Panc1 (cell line): ENCODE results near the gene ATP1A1. TPM values are rescaled to one million over a fixed set of nuclear protein-coding genes. Genes with fewer than 3 reads are reported as not detected.

Experiments used
- ATAC-seq: fragments of 200-7000 bp; cut with Tn5 transposase; 2 replicates; pipeline ENCODE4 v1.9.1; 2020; ENCODE audit warnings: mild to moderate bottlenecking, moderate library complexity
- BruUV-seq: library from RNA; stranded (reverse); fragments of 400-500 nt; replicated peaks from 2 replicates; lab custom pipeline; 2021; lab: Mats Ljungman, UMichigan
- CTCF ChIA-PET: fragments of 300-600 bp; sonication (Branson Sonifier 250); formaldehyde crosslinking; loops from one replicate; lab custom pipeline; 2022; ENCODE audit warnings: antibody characterized with exemption; lab: Charles Lee
- POLR2A ChIA-PET: fragments of 300-600 bp; sonication (Branson Sonifier 250); formaldehyde crosslinking; loops from one replicate; lab custom pipeline; 2022; ENCODE audit warnings: antibody characterized with exemption; lab: Charles Lee
- DNase-seq: peaks from one replicate; pipeline ENCODE4 v3.0.0-alpha.2; 2010; ENCODE audit warnings: low read depth, low spot score
- H3K27ac ChIP-seq: 2 replicates; pipeline ENCODE4 v1.5.1; 2011; ENCODE audit warnings: mild to moderate bottlenecking, low read length, inconsistent platforms
- H3K27me3 ChIP-seq: fragments of 200-500 bp; sonication (Bioruptor generic); 2 replicates; pipeline ENCODE4 v1.6.0; 2014; ENCODE audit warnings: low read length, inconsistent platforms; ENCODE audit not compliant: control insufficient read depth, insufficient read depth
- H3K36me3 ChIP-seq: fragments of 200-500 bp; sonication (Bioruptor generic); 2 replicates; pipeline ENCODE4 v1.5.1; 2014; ENCODE audit warnings: inconsistent platforms, mild to moderate bottlenecking, low read length, moderate library complexity; ENCODE audit not compliant: control insufficient read depth, insufficient read depth
- H3K4me1 ChIP-seq: 2 replicates; pipeline ENCODE4 v1.5.1; 2011; ENCODE audit warnings: inconsistent platforms, mild to moderate bottlenecking, low read length, moderate library complexity; ENCODE audit not compliant: control insufficient read depth, insufficient read depth
- H3K4me3 ChIP-seq, 2 experiments: 2 replicates each; pipeline ENCODE4 v1.5.1; 2011 to 2012; ENCODE audit warnings: low read depth in 2 of 2, low read length in 2 of 2, mild to moderate bottlenecking in 2 of 2, inconsistent platforms in 1 of 2, moderate library complexity in 1 of 2
- H3K9me3 ChIP-seq: fragments of 200-500 bp; sonication (Bioruptor generic); 2 replicates; pipeline ENCODE4 v1.5.1; 2014; ENCODE audit warnings: low read depth, mild to moderate bottlenecking, inconsistent platforms, low read length, moderate library complexity; ENCODE audit not compliant: control insufficient read depth, insufficient read depth
- CTCF ChIP-seq: fragments of 450-650 bp; IDR thresholded peaks from 2 replicates; pipeline ENCODE4 v1.5.1; 2017; ENCODE audit warnings: mild to moderate bottlenecking
- POLR2AphosphoS5 ChIP-seq: IDR thresholded peaks from 2 replicates; pipeline ENCODE4 v1.6.1; 2012; ENCODE audit warnings: mild to moderate bottlenecking, low read depth, low read length, moderate library complexity
- REST ChIP-seq, 2 experiments: IDR thresholded peaks; 2 replicates each; pipeline ENCODE4 v1.6.1; 2011 to 2012; ENCODE audit warnings: low read depth in 2 of 2, control low read depth in 1 of 2, low read length in 1 of 2, mild to moderate bottlenecking in 1 of 2, moderate library complexity in 1 of 2; ENCODE audit not compliant: insufficient read depth in 1 of 2
- SIN3A ChIP-seq: IDR thresholded peaks from 2 replicates; pipeline ENCODE4 v1.6.1; 2012; ENCODE audit warnings: low read depth, mild to moderate bottlenecking, low read length, moderate library complexity, borderline replicate concordance; ENCODE audit not compliant: insufficient read depth
- TCF7L2 ChIP-seq: IDR thresholded peaks from 2 replicates; pipeline ENCODE4 v1.6.1; 2011; ENCODE audit warnings: mild to moderate bottlenecking, low read depth, low read length, inconsistent platforms
- in situ Hi-C: cut with HindIII; loops from 2 replicates; pipeline ENCODE4 v1.10.0; 2016; ENCODE audit warnings: low sequenced_read_pairs, low pct_unique_long_range_greater_than_20kb
- intact Hi-C: fragments of 100-400 bp; cut with micrococcal nuclease; formaldehyde crosslinking; loops from one replicate; pipeline ENCODE4 v1.10.0; 2022; ENCODE audit not compliant: unreplicated experiment
- total RNA-seq: library from RNA; stranded (reverse); gene quantifications from one replicate; pipeline ENCODE4 v1.2.1, GENCODE V29; 2021; ENCODE audit not compliant: unreplicated experiment

The ATP1A1 gene
- total RNA-seq, 1 experiment from 2014 or later: 131 TPM

DNA sequence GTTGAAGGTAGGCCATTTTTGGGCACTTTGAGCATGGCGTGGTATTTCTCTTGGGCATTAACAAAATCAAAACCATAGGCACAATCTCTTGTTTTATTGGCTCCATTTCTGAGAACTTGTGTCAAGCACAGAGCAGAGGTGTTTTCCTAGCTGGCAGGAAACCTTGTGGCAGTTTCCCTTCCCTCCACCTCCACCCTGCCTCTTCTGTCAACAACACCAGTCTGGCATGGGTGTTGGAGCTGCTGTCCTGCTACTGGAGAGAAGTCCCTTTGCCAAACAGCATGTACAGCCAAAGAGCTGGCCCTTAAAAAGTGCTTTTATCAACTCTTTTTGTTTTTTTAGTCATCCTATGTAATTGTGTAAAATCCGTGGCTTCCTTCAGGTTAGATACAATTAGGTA is 16.0 kb downstream of the ATP1A1 start:
- H3K9me3 ChIP-seq: no peaks in the 10 kb centered on the region
- CTCF ChIA-PET: no interaction called here
- intact Hi-C loops (no loop called here), in situ Hi-C loops (no loop called here)
- no peak overlapping the region for H3K4me3 ChIP-seq
- DNase-seq: no peak
- BruUV-seq: no TSS peak
- TF ChIP-seq SIN3A (no peak), REST (IDR thresholded peaks at IDR 0.05; ENCODE audit: insufficient read depth in 1 of 2, low read depth in 2 of 2, low read length in 1 of 2) (no peak), TCF7L2 (no peak), CTCF (no peak), POLR2AphosphoS5 (no peak)
- no peak for ATAC-seq
- H3K36me3 ChIP-seq: peaks cover 4% of the 10 kb centered on the region
- POLR2A ChIA-PET: no interaction called here
- H3K4me1 ChIP-seq: no peaks in the 10 kb centered on the region
- H3K27ac ChIP-seq: no peak overlapping the region
- H3K27me3 ChIP-seq: no peaks in the 10 kb centered on the region

DNA sequence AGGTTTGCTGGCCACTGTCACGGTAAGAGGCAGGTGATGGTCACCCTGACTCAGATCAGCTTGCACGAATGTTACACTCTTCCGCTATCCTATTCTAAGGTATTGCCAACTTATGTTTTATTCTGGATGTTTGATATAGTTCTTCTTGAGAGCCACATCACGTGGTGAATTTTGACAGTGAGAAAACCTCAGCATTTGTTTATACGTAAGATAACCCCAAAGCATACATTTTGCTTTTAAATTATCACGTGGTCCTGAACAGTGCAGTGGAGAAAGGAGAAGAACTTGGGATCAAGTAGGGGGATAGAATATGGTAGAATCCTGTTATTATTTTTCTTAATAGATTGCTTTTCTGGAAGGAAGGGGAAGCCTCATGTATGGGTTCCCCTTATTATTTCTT is 16.6 kb downstream of the ATP1A1 start:
- in situ Hi-C loops: no loop called here
- H3K9me3 ChIP-seq: no peaks in the 10 kb centered on the region
- H3K27me3 ChIP-seq: no peaks in the 10 kb centered on the region
- TF ChIP-seq CTCF (no peak), TCF7L2 (no peak), REST (IDR thresholded peaks at IDR 0.05; ENCODE audit: insufficient read depth in 1 of 2, low read depth in 2 of 2, low read length in 1 of 2) (no peak), SIN3A (no peak), POLR2AphosphoS5 (no peak)
- peaks cover 7% of the 10 kb centered on the region for H3K36me3 ChIP-seq
- no peak for ATAC-seq
- CTCF ChIA-PET: no interaction called here
- H3K4me1 ChIP-seq: no peaks in the 10 kb centered on the region
- POLR2A ChIA-PET: no interaction called here
- no TSS peak for BruUV-seq
- no peak overlapping the region for H3K4me3 ChIP-seq
- no peak overlapping the region for H3K27ac ChIP-seq
- DNase-seq: no peak
- intact Hi-C loops: no loop called here
